C4-2B (cell line): ENCODE results near the gene SPECC1.

Experiments
- ZFX ChIP-seq: fragments of 450-650 bp; IDR thresholded peaks from 2 replicates; pipeline ENCODE4 v1.6.1; 2017
- TF ChIP-seq, protein P1 (sequence below): fragments of 450-650 bp; conservative IDR thresholded peaks from 2 replicates; pipeline ENCODE4 v1.5.1; 2017; ENCODE audit warnings: mild to moderate bottlenecking

DNA sequence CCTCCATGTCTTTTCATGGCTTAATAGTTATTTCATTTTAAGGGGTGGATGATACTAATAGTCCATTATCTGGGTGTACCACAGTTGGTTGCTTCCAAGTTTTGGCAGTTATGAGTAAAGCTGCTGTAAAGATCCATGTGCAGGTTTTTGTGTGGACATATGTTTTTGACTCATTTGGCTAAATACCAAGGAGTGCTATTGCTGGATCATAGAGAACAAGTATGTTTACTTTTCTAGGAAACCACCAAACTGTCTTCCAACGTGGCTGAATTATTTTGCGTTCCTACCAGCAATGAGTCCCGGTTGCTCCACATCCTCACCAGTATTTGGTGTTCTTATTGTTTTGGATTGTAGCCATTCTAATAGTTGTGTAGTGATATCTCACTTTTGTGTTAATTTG is 181.9 kb downstream of the SPECC1 start:
- TF ChIP-seq, protein P1, sequence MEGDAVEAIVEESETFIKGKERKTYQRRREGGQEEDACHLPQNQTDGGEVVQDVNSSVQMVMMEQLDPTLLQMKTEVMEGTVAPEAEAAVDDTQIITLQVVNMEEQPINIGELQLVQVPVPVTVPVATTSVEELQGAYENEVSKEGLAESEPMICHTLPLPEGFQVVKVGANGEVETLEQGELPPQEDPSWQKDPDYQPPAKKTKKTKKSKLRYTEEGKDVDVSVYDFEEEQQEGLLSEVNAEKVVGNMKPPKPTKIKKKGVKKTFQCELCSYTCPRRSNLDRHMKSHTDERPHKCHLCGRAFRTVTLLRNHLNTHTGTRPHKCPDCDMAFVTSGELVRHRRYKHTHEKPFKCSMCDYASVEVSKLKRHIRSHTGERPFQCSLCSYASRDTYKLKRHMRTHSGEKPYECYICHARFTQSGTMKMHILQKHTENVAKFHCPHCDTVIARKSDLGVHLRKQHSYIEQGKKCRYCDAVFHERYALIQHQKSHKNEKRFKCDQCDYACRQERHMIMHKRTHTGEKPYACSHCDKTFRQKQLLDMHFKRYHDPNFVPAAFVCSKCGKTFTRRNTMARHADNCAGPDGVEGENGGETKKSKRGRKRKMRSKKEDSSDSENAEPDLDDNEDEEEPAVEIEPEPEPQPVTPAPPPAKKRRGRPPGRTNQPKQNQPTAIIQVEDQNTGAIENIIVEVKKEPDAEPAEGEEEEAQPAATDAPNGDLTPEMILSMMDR, result no peak
- TF ChIP-seq ZFX, result no peak
